AG04449 (cell line): ENCODE measurements around the gene PRKN.

ENCODE experiments used
- CTCF ChIA-PET: fragments of 350-600 bp; formaldehyde crosslinking; extraction: SDS; loops from one replicate; lab custom pipeline; 2021; ENCODE audit warnings: antibody characterized with exemption; lab: Yijun Ruan, JAX
- POLR2A ChIA-PET: fragments of 400-600, 350-600 bp; formaldehyde crosslinking; extraction: SDS; loops from one replicate; lab custom pipeline; 2020; ENCODE audit warnings: antibody characterized with exemption, inconsistent platforms; lab: Yijun Ruan, JAX
- DNase-seq: peaks from one replicate; pipeline ENCODE4 v3.0.0-alpha.2; 2010; ENCODE audit warnings: low read depth, low spot score
- H3K4me3 ChIP-seq: 2 replicates; pipeline ENCODE4 v1.5.1; 2011; ENCODE audit warnings: low read depth, mild to moderate bottlenecking, control low read depth, low read length
- CTCF ChIP-seq: IDR thresholded peaks from one replicate; pipeline ENCODE4 v1.5.1; 2011; ENCODE audit warnings: mild to moderate bottlenecking, moderate library complexity, low read length, control low read depth, inconsistent platforms; ENCODE audit not compliant: insufficient read depth; ENCODE audit errors: missing control alignments

Gene PRKN

GRCh38 chr6:162005372-162005771 lies 722.2 kb downstream of the PRKN start:
- ChIA-PET POLR2A (no interaction called here), CTCF (no interaction called here)
- DNase-seq: no peak
- H3K4me3 ChIP-seq: no peak overlapping the region
- no peak for TF ChIP-seq CTCF

DNA sequence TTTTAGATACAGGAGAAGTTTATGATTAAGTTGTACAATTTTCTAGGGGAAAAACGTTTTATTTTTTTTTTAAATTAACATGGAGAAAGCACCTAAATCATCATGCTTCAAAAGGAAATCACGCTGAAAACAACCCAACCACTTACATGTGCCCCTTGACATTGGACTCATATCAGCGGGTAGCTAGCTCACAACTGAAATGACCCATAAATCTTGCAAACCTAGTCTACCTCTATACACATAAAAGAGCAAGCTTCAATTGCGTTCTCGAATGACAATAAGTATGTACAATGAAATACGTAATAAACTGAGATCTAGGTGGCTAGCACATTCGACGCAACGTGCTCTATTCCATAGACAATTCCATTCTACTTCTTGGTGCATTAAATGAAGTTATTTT lies 730.8 kb downstream of the PRKN start:
- no peak overlapping the region for H3K4me3 ChIP-seq
- no peak for DNase-seq
- TF ChIP-seq CTCF: no peak
- POLR2A ChIA-PET: no interaction called here
- CTCF ChIA-PET: no interaction called here

GRCh38 chr6:161985876-161986423 lies 741.6 kb downstream of the PRKN start:
- ChIA-PET CTCF (no interaction called here), POLR2A (no interaction called here)
- no peak for DNase-seq

GRCh38 chr6:161984713-161985112 lies 742.9 kb downstream of the PRKN start:
- no peak overlapping the region for H3K4me3 ChIP-seq
- CTCF ChIA-PET: no interaction called here
- POLR2A ChIA-PET: no interaction called here
- TF ChIP-seq CTCF: no peak
- no peak for DNase-seq

More at GRCh38 chr6:161985876-161986423, 741.6 kb downstream of the PRKN start:
- no peak for TF ChIP-seq CTCF
- no peak overlapping the region for H3K4me3 ChIP-seq

DNA sequence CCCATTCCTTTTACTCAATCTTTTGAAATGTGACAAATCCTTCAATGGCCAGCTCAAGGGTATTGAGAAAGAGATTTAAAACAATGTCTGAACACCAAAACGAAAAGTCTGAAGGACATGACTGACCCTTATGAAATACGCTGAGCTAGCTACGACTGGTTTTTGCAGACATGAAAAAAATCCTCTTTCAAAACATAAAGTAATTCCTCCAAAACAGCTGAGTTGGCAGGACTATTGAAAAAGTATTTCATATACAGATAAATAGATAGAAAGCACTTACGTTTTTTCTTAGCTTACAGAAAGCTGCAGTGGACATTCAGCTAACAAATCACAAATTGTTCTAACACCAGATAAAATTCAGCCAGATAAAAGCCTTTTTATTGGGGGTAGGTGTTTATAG lies 751.0 kb downstream of the PRKN start:
- DNase-seq: no peak
- ChIA-PET POLR2A (no interaction called here), CTCF (no interaction called here)
- no peak for TF ChIP-seq CTCF
- H3K4me3 ChIP-seq: no peak overlapping the region

- CTCF ChIA-PET: no interaction called here
- no peak for DNase-seq
- TF ChIP-seq CTCF: no peak
- no peak overlapping the region for H3K4me3 ChIP-seq
- POLR2A ChIA-PET: no interaction called here
These were observed 754.5 kb downstream of the PRKN start for GRCh38 chr6:161973064-161973463.
